ENCODE results near the gene DNAAF5. TPM values are rescaled to one million over a fixed set of nuclear protein-coding genes. Genes with fewer than 3 reads are reported as not detected.

DNAAF5 gene
- total RNA-seq, 2 donors from 2014 or later = 31.0 to 54.9 TPM

- Histone ChIP-seq H3K4me1 (no peaks in the 10 kb centered on the region), H3K27me3 (no peaks in the 10 kb centered on the region), H3K9me3 (no peaks in the 10 kb centered on the region), H3K9ac (ENCODE audit: low read depth in 2 of 2, low read length in 2 of 2) (no peak overlapping the region), H3K27ac (no peak overlapping the region), H3K4me3 (no peak overlapping the region), H3K36me3 (no peaks in the 10 kb centered on the region)
- no peak for TF ChIP-seq CTCF (IDR thresholded peaks at IDR 0.05)
- DNase-seq = no peak
- intact Hi-C loops (cut with DNase I) = no loop called here
These were observed 54.8 kb downstream of the DNAAF5 start for GRCh38 chr7:781186-781849.

GRCh38 chr7:781936-782529 lies 55.5 kb downstream of the DNAAF5 start:
- Histone ChIP-seq H3K4me1 (no peaks in the 10 kb centered on the region), H3K27me3 (no peaks in the 10 kb centered on the region), H3K9ac (ENCODE audit: low read depth in 2 of 2, low read length in 2 of 2) (no peak overlapping the region), H3K4me3 (no peak overlapping the region), H3K9me3 (no peaks in the 10 kb centered on the region), H3K36me3 (no peaks in the 10 kb centered on the region), H3K27ac (no peak overlapping the region)
- intact Hi-C loops (cut with DNase I) = no loop called here
- no peak for DNase-seq
- no peak for TF ChIP-seq CTCF (IDR thresholded peaks at IDR 0.05)

GRCh38 chr7:782718-783449 lies 56.4 kb downstream of the DNAAF5 start:
- no peaks in the 10 kb centered on the region for H3K9me3 ChIP-seq
- no peak overlapping the region for H3K27ac ChIP-seq
- H3K36me3 ChIP-seq = no peaks in the 10 kb centered on the region
- intact Hi-C loops (cut with DNase I) = no loop called here
- H3K4me1 ChIP-seq = no peaks in the 10 kb centered on the region
- H3K4me3 ChIP-seq = no peak overlapping the region
- no peak for DNase-seq
- no peaks in the 10 kb centered on the region for H3K27me3 ChIP-seq
- no peak for TF ChIP-seq CTCF (IDR thresholded peaks at IDR 0.05)
- H3K9ac ChIP-seq (ENCODE audit: low read depth in 2 of 2, low read length in 2 of 2) = no peak overlapping the region

GRCh38 chr7:783556-784490 lies 57.3 kb downstream of the DNAAF5 start:
- no peak for TF ChIP-seq CTCF (IDR thresholded peaks at IDR 0.05)
- intact Hi-C loops (cut with DNase I) = no loop called here
- H3K9ac ChIP-seq (ENCODE audit: low read depth in 2 of 2, low read length in 2 of 2) = no peak overlapping the region
- DNase-seq = no peak
- H3K4me1 ChIP-seq = no peaks in the 10 kb centered on the region
- no peaks in the 10 kb centered on the region for H3K9me3 ChIP-seq
- H3K4me3 ChIP-seq = no peak overlapping the region
- H3K36me3 ChIP-seq = no peaks in the 10 kb centered on the region
- H3K27ac ChIP-seq = no peak overlapping the region
- no peaks in the 10 kb centered on the region for H3K27me3 ChIP-seq

GRCh38 chr7:784971-785370 lies 58.5 kb downstream of the DNAAF5 start:
- intact Hi-C loops (cut with DNase I) = no loop called here
- Histone ChIP-seq H3K4me1 (no peaks in the 10 kb centered on the region), H3K36me3 (no peaks in the 10 kb centered on the region), H3K4me3 (no peak overlapping the region), H3K27ac (no peak overlapping the region), H3K9me3 (no peaks in the 10 kb centered on the region), H3K9ac (ENCODE audit: low read depth in 2 of 2, low read length in 2 of 2) (no peak overlapping the region), H3K27me3 (no peaks in the 10 kb centered on the region)
- no peak for DNase-seq
- TF ChIP-seq CTCF (IDR thresholded peaks at IDR 0.05) = no peak

All from colonic mucosa (tissue), 4 donors.